HG02938 (cell line): ENCODE measurements around the gene MYL12B.

Source experiments
- ATAC-seq: cut with Tn5 transposase; IDR thresholded peaks from one replicate; pipeline ENCODE4 v1.9.1; 2021; ENCODE audit warnings: mild to moderate bottlenecking, moderate library complexity; ENCODE audit not compliant: unreplicated experiment

MYL12B gene

GRCh38 chr18:3234457-3234856 lies 27.5 kb upstream of the MYL12B start:
- ATAC-seq, result no peak

DNA sequence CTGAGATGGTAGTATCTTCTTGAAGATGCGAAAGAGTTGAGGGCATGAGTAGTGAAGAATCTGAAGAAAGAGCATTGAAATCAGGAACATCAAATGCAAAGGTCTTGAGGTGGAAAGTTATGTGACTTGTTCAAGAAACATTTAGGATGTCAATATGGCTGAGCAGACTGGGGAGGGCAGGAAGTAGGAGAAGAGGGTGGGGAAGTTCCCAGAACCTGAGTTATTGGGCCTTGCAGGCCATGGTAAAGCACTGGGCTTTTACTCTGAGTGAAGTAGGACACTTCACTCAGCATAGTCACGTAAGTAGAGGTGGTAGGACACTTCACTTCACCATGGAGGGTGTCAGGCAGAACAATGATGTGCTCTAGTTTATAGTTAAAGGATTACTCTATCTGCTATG lies 26.1 kb upstream of the MYL12B start:
- no peak for ATAC-seq

- no peak for ATAC-seq
Observed at GRCh38 chr18:3236470-3236869, 25.5 kb upstream of the MYL12B start.

GRCh38 chr18:3238742-3239141 lies 23.2 kb upstream of the MYL12B start:
- no peak for ATAC-seq

GRCh38 chr18:3245185-3245564 lies 16.8 kb upstream of the MYL12B start:
- no peak for ATAC-seq

- peak; percentile 49 for ATAC-seq
Observed at GRCh38 chr18:3245853-3246634, 15.9 kb upstream of the MYL12B start.

DNA sequence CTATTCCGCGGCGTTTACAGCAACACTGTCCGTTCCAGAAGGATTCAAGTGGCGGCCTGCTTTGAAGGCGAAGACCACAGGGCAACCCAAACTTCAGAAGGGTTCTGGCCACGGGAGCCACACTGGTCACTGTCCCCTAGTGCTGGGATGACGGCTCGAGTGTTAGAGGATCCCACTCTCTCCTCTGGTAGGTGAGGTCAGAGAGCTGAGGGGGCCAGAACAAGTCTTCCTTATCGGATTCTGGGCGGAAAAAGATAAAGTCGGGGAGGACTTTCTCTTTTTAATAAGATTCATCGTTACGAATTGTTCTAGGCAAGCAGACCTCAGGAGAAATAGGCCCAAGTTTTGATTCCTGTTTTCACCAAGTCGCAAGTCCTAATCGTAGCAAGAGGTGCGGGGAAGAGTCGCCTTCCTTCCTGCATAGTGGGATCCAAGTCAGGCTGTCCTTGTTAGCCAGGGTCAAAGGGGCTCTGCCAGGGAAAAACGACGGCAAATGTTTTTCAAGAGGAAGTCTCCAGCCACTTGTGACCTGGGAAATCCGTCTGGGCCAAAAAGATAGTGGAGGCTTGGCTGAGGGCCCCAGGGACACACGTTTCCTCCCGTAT lies 15.2 kb upstream of the MYL12B start:
- ATAC-seq, result no peak

DNA sequence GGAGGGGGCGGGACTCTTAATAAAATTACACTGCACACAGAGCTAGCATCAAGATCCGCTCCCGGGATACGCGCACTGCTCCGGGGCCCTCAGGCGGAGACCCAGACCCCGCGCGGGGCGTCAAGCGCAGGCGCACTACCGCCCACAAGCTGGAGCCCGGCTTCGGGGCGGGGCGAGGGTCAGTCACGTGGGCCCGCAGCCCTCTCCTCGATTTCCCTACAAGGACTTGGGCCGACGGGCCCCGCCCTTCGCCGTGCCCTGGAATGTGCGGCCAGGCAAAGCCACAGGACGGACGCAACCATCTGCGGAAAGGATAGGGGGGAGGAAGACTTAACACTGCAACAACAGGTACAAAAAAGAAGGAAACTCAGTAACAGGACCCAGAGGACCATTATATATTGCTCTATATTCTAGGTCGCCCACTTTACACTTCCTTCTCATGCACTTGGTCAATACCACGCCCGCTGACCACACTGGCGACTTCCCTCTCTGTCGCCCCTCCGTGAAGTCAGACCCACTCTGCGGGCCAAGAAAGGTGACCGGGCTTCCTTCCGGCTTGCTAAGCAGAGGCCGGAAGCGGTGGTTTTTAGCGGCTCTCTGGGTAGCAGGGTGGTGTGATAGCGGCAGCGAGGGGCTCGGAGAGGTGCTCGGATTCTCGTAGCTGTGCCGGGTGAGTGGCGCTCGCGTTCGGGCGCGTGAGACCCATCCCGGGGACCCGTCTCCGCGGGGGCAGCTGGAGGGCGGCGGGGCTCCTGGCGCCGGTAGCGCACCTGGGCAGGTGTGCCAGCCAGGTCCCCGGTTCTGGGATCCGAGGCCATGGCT lies 14.5 kb upstream of the MYL12B start, which contains the start of gene MYL12A:
Gene MYL12A (plus strand): TSS at position 562 of the 822 bp plus-strand sequence. CDS start 5,447 bp downstream, outside the sequence.
- peak; percentile 80 for ATAC-seq

DNA sequence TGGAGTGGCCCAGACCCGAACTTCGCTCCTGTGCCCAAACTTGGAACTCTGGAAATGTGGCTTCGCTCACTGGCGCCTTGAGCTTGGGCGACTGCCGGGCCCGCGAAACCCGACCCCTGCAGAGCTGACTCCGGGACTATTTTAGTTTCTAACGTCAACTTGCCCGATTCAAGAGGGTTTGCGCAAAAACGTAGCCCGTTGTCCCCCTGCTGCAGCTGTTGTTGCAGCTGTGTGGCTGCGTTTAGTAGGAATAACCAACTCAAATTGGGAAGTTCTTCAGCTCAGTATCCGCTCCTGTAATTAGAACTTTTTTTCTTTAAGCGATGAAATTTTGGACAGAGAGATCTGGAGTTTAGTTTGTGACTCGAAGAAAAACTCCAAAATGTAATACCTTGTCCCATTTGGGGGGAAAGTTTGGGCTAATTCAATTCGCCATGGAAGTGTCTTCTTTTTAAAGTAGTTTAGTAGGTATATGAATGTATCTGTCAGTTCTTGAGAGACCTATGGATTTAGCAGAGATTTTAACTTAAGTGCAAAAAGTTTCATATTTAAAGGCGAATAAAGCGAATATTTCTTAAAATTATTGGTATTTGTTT lies 13.8 kb upstream of the MYL12B start:
- ATAC-seq, result no peak

DNA sequence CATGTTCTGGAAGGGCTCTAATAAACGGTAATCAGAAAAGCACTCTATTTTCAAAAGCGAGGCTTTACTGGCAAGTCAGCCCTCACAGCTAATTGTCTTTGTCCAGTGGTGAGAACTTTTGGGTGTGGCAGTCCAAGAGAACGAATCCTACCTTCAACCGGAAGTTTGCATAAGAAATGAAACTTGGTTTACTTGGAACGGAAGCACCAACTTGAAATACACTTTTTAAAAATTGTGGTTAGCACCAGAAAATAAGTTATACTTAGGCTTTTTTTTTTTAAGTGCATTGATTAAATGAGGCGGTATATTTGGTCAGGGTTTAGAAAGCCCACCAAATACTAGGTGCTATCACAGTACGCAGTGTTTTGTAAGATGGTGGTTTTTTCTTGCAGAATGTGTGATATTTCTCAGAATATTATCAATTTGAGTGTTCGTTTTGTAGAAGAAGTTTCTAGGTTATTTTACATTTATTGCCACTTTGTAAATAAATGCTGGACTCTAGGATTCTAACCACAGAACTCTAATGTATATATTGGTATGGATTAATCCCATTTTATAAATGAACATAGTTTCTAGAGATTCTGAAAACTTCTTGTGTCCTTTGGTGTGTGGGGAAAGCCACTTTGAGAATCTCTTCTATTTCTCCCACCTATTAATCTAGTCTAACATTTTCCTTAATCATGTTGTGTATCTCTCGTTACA lies 13.1 kb upstream of the MYL12B start:
- no peak for ATAC-seq

- ATAC-seq, result no peak
Observed at GRCh38 chr18:3250237-3251107, 11.5 kb upstream of the MYL12B start.

DNA sequence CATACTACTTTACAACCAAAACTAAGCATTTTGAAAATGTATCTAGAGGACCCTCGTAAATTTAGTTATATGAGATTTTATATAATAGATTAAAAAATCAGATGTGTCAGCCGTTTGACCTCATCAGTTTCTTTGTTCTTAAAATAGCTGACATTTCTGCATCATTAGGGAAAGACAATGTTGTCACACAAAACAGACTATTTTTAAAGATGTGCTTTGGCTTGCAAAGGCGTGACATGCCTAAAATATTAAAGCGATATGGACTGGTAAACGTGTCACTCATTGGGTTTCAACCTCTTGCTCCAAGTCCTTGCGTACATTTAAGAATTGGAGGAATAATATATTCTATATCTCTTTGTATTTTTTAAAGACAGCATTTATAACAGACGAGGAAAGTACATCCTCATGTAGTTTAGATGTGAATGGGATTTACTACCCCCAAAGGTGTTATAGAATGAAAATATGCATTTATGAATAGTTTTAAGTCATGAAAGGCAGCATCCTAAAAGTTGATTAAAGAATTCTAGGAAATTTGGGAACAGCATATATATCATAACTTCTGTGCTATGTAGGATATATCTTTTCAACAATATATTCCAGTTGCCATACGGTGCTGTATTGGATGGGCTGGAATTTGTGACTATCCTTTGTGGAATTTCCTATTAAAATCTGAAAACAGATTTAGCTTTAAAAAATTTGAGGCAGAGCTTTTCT lies 10.5 kb upstream of the MYL12B start:
- no peak for ATAC-seq

DNA sequence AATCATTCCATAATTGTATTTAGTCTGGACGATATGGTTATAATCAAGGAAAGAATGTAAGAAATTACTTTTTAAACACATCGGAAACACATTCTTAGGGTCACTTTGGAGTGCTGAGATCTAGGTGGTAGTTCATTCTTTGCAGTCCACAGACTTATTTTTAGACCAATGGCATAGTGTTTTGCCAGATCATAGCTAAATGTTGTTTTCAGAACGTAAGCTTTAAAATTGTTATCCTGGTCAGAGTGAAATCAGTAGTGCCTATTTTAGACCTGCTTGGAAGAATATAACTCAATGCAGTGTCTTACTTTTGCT lies 10.0 kb upstream of the MYL12B start:
- no peak for ATAC-seq

- no peak for ATAC-seq
Observed at GRCh38 chr18:3252843-3253242, 9.1 kb upstream of the MYL12B start.

- ATAC-seq, result no peak
Observed at GRCh38 chr18:3254725-3255124, 7.2 kb upstream of the MYL12B start.

DNA sequence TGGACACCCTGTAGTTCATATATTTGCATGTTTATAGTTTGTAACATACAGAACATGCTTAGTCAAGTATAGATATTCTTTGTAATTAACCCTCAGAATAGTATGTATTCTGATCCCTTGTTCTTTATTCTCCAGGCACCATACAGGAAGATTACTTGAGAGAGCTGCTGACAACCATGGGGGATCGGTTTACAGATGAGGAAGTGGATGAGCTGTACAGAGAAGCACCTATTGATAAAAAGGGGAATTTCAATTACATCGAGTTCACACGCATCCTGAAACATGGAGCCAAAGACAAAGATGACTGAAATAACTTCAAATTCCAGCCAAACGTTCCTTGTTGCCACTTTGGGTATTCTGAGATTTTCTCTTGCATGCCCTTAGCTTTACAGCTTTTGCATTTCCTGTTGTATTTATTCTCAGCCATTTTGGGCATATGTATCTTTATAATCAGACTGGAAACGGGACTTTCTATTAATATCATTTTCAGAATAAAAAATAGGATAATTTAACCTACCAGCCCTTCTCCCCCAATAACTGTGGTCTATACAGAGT lies 6.2 kb upstream of the MYL12B start:
- no peak for ATAC-seq

GRCh38 chr18:3256693-3257626 lies 5.0 kb upstream of the MYL12B start:
- no peak for ATAC-seq

GRCh38 chr18:3257627-3258120 lies 4.3 kb upstream of the MYL12B start:
- no peak for ATAC-seq
